NK-92 (cell line): ENCODE results near the gene SLX9.

Experiments used
- DNase-seq: peaks from one replicate; lab custom pipeline; 2025; ENCODE audit not compliant: unreplicated experiment; lab: John Stamatoyannopoulos, UW

Gene SLX9

DNA sequence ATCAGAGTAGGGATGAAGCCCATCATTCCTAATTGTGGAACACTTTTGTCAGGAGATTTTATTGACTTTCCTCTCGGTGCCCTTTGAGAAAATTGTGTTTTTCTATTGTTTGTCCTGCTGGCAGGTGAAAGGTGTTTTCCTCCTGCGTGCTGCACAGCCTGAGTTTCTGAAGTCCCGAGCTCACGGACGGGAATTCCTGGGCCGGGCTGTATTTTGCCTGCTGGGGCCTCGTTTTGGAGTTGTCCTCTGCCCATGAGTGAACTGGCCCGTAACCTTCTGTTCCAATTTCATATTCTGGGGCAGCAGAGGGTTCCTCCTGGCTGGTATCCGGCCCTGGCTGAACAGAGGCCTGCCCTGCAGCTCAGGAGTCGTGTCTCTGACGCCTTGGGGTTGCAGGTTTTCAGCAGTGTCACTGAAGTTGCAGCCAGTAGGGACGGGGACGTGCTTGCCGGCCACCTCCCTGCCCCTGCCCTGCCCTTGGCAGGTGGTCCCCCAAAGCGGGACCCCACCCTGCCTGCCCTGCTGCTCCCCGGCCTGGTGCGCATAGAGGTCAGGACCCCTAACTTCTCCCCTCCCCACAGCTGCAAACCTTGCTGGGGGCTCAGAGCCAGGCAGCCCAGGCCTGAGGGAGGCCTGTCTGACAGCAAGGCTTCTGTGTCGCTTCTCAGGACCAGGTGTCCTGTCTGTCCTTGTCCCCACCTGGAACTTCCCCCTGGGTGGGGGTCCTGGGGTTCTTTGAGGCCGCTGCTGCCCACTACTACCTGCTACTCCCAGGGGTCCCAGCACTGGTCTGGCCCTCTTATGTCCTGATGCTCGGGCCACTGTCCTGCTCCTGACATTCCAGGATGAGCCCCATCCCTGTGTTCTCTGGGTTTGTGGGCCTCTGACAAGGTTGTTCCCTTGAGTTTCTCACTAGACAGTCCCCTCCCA, 49.0 kb downstream of the SLX9 start:
- no peak for DNase-seq

DNA sequence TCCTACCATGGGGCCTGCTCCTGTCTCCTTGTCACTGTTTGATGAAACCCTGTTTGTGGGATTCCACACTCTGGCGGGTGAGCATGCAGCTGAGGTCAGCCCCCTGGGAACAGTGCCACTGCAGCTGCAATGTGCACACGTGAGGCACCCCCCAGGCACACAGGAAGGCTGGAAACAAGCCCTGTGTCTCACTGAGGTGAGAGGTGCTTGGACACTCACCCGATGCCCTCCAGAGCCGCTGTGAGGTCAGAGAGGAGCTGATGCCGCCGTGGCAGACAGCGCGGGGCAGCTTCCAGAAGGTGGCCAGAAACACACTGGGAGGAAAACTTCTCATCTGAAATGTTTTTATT, 49.7 kb downstream of the SLX9 start:
- no peak for DNase-seq

DNA sequence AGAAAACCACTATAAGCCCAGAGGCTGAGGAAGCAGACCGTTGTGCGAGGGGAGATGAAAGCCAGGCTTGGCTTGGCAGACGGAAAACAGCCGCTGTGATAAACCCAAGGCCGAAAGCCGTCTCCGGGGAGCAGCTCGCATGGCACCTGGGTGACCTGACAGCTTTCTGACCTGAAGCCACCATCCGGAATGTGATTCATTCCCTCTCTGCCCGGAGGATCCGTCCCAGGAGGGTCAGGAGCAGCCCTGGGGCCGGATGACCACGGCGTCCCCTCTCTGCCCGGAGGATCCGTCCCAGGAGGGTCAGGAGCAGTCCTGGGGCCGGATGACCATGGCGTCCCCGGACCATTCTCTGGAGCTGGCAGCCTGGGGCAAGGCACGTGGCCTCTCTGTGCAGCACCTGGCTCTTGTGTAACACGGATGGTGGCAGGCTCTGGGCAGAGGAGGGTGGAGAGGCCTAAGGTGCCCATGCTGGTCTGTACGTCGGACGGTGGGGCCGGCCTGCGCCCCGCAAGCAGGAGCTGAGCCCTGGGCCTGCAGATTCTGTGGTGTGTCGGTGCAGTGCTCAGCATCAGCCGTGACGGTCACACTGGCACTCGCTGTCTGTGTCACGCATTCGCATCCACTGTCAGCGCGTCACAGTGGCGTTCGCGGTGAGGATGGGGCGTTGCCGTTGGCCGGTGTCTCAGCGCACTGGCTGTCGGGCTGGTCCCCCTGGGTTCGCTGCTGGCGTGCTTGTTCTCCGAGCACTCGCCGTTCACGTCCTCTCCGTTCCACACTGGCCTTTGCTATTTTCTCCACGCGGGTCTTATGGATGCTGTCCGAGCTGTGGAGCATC, 50.3 kb downstream of the SLX9 start:
- DNase-seq: no peak

DNA sequence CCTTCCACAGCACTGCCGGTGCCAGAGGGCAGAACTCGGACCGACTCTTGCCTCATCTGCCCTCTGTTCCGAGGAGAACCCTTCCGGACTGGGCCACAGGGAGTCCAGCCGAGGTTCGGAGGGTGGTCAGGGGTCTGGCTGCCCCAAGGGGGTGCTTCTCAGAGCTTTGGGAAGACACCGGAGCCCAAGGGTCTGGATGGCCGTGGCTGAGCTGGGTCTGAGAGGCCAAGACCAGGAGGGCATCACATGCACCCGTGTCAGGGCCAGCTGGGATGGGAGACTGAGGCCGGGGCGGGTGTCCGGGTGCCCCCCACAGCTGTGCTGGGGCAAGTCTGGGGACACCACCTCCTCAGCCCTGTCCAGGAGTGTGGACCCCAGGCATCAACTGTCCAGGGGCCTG, 51.1 kb downstream of the SLX9 start:
- DNase-seq: no peak

DNA sequence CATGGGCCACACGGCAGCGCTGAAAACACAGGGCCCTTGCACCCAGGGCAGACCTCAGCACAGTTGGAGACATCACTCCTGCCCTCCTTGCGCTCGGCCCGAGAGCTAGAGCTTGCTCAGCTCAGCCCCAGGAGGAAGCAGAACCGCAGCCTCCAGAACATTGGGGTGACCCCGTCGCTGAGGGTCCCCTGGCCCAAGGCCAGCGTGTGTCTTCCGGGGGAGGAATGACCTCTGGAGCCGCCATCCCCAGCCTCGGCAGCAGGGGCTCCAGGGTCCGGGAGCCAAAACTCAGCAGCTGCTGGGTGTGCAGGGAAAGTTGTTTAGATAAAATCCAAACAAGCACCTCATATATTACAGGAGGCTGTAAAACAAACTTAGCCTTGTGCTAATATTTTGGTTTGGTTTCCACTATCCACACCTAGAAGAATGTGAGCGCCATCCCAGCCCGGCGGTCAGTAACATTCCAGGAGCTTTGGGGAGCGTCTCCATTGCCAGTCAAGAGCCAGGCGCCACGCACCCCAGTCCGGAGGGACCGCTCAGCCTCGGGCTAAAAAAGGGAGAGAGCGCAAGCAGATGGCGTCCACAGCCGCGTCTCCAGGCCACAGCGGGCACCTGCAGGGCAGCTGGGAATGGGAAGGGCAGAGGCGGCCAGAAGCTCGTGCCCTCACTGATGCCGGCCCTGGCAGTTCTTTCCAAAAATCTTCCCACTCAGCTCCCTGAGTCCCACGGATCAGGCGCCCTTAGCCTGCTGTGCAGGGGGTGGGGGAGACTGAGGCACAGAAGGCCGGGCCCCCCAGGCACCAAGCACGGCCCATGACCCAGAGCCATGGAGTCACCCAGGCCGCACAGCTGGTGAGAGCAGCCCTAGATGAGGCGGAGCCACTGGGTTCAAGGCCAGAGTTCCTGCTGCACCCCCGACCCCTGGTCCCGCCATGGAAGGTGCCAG, 52.0 kb downstream of the SLX9 start:
- no peak for DNase-seq

DNA sequence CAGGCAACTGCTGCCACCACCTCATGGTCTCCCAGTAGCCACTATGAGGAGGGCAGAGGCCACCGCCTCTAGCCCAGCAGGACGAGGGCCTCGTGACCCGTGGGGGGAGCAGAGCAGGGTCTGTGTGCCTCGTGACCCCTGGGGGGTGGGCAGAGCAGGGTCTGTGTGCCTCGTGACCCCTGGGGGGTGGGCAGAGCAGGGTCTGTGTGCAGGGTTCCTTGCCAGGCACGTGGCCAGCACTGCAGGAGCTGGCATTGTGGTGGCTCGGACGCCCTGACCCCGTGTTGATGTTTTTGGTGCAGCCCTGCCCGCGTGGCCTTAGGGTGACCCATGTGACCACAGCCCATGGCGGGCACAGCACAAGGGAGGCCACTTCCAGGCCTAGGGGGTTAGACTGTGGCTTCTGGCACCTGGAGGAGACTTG, 52.8 kb downstream of the SLX9 start:
- DNase-seq: no peak

DNA sequence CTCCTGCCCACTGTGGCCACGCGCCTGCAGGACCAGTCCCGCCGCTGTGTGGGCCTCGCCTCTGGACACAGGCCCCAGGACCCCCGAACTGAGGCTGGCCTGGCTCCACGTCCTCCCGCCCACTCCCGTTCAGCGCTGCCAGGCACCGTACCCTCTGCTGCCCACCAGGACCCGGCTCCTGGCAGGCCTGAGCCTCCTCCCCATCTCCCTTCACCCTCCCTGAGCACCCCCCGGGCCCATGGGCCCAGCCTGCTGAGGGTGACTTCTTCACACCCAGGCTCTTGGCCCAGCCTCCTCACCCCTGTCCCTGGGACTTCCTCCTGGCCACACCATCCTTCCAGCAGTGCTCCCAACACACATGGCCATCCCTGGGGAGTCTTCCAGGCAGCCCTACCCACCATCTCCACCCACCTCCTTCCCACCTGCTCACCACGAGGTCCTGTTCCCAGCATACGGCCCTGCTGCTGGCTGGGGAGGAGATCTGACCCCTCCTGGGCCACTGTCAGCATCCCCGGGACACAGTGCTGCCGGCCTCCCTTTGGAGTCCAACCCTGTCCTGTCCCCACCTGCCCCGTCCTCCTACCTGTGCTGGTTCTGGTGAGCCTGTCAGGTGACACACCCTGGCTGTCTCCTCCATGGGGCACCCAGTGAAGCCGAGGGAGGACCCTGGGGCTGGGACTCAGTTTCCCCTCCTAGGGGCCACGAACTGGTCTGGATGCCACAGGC, 53.7 kb downstream of the SLX9 start:
- DNase-seq: no peak

DNA sequence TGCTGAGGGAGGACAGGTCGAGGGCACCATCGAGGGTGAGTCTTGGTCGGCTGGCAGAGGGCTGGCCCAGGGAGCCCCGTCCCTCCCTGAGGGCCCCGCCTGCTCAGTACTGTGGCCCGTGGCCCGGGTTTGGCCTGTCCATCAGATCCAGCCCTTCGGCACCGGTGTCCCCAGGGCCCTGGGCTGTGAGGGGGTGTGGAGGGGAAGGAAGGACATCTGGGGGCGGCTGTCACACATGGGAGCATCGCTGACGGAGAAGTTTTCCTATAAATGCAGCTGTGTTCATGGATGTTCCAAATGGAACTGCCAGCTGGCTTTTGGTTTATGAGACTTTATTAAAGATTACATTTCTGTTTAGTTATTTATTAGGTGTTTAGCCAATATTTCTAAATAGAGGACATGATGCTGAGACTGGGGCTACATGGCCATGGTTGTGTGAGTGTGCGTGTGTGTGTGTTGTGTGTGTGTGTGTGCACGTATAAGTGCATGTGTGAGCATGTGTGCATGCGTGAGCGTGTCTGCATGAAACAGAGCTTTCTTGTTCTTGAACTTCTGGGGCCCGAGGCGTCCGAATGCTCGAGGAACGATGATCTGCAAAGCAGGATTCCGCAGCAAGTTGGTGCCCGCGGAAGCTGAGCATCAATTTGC, 54.3 kb downstream of the SLX9 start:
- no peak for DNase-seq

DNA sequence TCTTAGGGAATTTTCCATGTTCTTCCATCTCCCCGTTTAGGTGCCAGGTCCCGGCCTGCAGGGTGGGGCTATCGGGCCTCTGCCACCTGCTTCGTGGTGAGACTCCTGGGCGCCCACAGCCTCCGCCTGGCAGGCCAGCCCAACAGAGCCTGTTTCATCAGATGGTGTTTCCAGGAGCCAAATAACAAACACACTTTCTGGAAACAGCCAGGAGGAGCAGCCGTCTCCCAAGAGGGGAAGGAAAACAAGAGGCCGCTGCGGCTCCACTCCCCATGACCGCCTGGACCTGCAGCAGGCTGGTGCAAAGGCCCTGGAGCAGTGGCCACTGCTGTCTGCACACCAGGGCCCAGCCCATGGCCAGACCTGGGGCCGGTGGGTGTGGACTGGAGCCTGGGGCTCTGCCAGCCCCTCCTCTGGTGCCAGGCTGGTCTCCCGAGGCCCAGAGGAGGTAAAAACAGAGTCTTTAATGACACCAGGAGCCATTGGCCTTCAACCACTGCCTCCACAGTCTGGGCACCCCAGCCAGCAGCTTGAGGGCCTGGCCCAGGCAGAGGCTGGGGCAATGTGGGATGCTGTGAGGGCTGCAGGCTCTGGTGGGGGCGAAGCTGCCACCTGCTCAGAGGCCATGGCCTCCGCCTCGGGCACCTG, 55.0 kb downstream of the SLX9 start:
- no peak for DNase-seq

DNA sequence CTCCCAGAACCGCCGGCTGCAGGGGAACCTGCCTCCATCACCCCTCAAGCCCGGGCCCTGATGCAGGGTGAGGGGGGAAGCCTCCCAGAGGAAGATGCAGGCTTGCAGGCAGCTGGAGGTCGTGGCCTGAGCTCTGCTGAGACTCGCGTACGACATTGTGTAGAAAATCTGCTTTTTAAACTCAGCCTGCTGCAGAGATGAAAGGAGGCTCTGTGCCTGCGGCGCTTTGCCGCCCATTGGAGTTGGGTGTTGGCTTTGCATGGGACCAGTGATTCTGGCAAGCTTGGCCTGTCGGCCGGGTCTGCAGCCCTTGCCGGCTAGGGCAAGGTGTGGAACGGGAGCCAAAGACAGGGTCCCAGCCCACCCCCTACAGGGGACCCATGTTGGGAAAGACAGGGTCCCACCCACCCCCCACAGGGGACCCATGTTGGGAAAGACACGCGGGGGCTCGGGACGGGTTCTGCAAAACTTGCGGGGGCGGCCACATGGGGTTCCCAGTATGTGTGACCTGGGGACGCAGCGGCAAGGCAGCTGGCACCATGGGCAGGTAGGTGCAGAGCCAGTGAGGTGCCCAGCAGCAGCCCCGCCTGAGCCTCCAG, 55.6 kb downstream of the SLX9 start:
- DNase-seq: no peak

DNA sequence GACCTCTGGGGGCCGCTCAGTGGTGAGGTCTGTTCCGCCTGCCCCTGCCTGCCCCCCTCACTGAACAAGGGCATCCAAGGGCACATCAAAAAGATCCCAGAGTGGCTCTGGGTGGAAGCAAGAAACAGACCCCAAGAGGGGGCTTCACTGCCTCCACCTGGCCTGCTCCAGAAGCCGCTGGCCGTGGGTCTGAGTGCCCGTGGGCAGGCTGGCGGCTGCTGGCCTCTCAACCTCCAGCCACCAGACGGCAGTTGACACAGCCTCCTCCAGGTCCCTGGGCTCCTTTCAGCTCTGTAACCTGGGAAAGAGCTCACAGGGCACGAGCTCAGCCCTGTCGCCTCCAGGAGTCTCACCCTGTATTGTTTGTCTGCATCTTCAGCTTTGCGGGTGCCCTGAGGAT, 56.3 kb downstream of the SLX9 start:
- DNase-seq: no peak

DNA sequence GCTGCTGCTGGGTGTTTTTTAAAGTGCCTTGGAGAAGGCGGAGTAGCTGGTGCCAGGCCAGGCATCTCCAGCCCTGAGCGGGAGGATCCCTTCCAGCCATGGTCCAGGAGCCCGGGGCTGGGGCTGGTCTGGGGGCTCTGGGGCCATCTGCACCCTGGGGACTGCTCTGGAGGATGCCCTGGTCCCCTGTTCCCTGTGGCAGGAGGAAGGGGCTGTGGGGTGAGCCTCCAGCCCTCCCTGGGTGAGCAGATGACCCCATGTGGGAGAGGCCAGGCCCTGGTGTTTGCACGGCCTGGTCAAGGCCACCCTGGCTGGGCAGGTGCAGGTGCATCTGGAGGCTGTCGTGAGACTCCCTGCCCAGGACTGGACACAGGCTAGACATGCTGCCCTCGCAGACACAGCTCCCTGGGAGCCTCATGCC, 56.7 kb downstream of the SLX9 start:
- no peak for DNase-seq

DNA sequence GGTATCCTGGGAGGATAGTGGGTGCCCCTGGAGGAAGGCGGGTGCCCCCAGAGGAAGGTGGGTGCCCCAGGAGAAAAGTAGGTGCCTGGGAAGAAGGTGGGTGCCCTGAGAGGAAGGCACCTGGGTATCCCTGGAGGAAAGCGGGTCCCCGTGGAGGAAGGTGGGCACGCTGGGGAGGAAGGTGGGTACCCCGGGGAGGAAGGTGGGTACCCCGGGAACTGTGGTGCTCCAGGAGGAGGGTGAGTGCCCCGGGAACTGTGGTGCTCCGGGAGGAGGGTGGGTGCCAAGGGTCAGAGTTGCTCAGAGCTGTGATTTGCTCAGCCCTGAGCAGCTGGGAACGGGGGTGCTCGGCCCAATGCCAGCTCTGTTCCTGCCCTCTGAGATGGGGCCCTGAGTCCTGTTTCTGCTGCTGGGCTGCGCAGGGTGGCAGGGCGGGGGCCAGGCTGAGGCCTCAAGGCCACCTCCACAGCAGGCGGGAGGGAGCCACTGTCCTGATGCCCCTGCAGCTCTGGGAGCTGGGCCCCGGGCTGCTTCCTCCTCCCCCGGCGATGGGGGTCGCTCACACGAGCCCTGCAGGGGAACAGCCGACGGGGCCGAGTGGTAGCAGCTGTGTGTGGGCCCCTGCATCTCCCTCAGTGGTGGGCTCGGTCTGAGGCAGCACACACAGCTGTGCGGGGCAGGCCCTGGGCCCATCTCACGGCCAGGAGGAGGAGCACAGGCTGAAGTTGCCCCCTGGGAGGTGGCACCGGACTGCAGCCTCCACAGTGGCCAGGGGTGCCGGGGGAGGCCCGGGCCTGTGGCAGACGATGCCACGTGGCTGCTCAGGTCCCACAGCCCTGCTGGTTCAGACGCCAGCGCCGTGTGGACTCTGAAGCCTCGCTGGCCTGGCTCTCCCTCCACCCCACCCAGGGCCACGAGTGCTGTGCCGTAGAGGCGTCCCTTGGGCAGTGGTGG, 57.4 kb downstream of the SLX9 start:
- DNase-seq: no peak

DNA sequence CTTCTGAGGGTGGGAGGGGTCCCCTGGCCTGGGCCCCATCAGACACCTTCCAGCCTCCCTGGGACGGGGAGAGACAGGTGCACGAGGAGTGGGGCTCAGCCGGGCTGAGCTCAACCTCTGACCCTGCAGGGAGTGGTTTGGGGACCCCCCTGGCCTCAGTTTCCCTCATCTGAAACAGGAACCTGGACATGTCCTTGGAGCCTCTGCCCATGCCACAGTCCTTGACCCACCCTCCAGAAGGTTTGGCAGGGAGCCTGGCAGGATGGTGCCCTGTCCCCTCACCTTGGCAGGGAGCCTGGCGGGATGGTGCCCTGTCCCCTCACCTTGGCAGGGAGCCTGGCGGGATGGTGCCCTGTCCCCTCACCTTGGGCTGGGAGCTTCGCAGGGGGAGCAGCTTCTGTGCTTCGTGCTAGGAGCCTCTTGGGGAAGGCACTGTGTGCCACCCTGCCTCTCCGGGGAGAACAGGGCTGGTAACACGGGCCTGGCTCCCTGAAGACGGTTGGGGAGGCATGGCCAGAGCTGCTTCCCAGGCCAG, 58.3 kb downstream of the SLX9 start:
- DNase-seq: no peak

DNA sequence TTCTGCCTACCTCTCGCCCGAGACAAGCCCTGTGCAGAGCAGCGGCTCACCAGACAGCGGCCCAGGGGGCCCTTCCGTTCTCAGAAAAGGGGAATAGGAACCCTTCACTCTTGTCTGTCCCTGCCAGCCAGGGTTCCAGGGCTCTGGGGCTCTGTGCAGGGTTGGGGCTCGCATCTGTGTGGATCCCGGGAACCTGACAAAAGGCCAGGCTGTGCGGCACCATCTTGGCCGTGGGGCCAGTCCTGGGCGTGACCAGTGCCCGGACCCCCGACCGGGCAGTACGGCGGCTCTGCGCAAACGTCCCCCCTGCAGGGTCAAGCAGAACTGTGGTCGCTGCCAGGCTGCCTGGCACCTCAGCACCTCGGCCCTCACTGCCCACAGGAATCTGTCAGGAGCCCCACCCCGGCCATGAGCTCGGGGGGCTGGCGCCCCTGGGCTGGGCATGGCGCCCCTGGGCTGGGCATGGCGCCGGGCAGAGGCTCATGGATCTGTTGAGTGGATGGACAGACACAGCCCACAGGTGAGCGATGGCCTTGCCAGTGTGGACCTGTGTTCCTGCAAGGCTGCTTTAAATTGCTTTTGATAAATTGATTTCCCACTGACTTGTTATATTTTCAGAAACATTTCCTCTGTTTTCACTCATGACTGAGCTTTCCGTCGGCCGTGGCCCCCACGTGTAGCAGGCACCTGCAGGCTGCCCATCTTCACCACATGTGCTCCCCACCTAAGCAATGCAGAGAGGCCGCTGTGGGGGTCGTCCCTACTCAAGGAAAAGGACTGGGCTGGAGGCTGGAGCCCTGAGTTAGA, 59.0 kb downstream of the SLX9 start:
- no peak for DNase-seq

DNA sequence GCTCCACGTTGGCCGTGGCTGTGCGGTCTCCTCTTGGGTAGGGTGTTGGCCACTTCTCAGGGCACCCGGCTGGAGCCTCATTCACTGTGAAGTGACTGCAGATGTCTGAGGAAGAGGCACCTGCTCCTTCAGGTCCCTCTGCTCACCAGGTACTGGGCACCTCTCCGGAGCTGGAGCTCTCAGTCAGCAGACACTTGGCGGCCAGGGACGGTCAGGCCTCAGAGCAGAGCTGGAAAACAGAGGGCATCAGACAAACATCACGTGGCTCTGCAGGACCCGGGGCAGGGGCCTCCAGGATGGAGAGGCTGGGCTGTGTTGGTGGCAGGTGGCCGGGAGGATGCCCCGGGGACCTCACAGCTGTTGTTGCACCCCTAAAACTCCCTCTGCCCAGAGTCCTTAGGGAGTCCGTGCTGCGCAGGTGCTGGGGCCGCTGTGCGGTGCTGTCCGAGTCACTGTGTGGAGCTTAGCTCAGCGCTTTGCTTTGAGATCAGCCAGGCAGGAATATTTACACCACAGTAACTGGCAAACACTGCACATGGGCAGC, 59.7 kb downstream of the SLX9 start:
- no peak for DNase-seq
